ENCODE measurements around the gene SLC4A1.
"Not testable (repeated sequence)": the region's sequence is repeated elsewhere in the genome, so short reads cannot be mapped to it uniquely, and the experiment has no call there.

SLC4A1 gene

GRCh38 chr17:44241106-44241624 is 26.8 kb downstream of the SLC4A1 start:
- ATAC-seq = no peak
- TF ChIP-seq CSDC2 (CRISPR knock-in tag; IDR thresholded peaks at IDR 0.05) = no peak

- ATAC-seq = not testable (repeated sequence)
Measured at GRCh38 chr17:44237886-44238285, 30.0 kb downstream of the SLC4A1 start.

DNA sequence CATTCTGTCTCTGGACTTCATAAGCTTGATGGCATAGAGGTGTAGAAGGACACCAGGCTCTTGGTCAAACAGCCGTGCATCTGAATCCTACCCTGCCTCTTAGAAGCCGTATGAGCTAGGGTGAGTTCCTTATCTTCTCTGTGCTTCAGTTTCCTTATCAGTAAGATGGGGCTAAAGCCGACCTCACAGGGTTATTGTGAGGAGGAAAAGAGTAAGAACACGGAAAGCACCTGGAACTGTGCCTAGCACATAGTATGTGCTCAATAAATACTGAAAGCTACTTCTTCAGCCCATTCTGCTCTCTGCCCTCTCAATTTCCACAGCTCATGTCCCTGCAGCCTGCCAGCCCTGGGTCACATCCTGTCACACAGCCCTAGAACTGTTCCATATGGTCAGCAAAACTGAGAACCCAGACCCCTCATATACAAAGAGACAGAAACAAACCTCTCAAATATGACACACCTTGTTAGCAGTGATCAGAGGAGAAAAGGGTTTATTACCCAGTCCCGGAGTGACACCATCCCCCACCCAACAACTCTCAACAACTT is 31.4 kb downstream of the SLC4A1 start:
- ATAC-seq = no peak
- no peak for TF ChIP-seq PATZ1 (CRISPR knock-in tag; IDR thresholded peaks at IDR 0.05; ENCODE audit: borderline replicate concordance)

DNA sequence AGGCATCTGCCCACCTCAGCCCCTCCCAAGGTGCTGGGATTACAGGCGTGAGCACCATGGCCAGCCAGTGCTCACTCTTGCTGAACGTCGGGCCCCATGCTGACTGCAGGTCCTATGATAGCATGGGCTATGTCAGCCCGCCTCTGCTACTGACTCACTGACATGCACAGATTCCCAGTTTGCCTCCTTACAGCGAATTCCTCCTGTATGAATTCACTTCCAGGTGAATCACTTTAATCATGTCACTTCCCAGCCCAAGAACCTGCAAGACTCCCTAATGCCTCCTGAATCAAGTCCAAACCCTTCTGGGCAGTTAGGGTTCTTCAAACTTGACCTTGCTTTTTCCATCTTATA is 32.4 kb downstream of the SLC4A1 start:
- peak; percentile 62 for ATAC-seq
- no peak for TF ChIP-seq ESRRG (CRISPR knock-in tag; IDR thresholded peaks at IDR 0.05)
- TF ChIP-seq ARNTL (CRISPR knock-in tag; IDR thresholded peaks at IDR 0.05; ENCODE audit: borderline replicate concordance, low read depth) = no peak
- no peak for TF ChIP-seq ZFP3 (CRISPR knock-in tag; IDR thresholded peaks at IDR 0.05)
- TF ChIP-seq OSR1 (CRISPR knock-in tag; IDR thresholded peaks at IDR 0.05) = no peak
- TF ChIP-seq SNAI2 (CRISPR knock-in tag; IDR thresholded peaks at IDR 0.05) = no peak
- no peak for TF ChIP-seq TOX (CRISPR knock-in tag; IDR thresholded peaks at IDR 0.05; ENCODE audit: borderline replicate concordance)
- TF ChIP-seq POU6F1 (CRISPR knock-in tag; IDR thresholded peaks at IDR 0.05; ENCODE audit: borderline replicate concordance, low read depth) = no peak
- no peak for TF ChIP-seq ZFP30 (CRISPR knock-in tag; IDR thresholded peaks at IDR 0.05)
- no peak for TF ChIP-seq CSRNP3 (CRISPR knock-in tag; IDR thresholded peaks at IDR 0.05)
- TF ChIP-seq CREB5 (CRISPR knock-in tag; IDR thresholded peaks at IDR 0.05; ENCODE audit: low read depth) = no peak

DNA sequence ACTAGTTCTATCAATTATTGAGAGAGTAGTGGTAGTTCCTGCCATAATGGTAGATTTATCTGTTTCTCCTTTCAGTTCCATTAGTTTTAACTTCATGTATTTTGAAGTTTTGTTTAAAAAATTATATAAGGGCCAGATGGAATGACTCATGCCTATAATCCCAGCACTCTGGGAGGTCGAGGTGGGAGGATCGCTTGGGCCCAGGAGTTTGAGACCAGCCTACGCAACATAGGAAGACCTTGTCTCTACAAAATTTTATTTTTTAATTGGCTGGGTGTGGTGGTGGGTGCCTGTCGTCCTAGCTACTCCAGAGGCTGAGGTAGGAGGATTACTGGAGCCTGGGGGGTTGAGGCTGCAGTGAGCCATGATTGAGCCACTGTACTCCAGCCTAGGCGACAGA is 34.4 kb downstream of the SLC4A1 start:
- TF ChIP-seq SNAI2 (CRISPR knock-in tag; IDR thresholded peaks at IDR 0.05) = no peak
- no peak for TF ChIP-seq TOX (CRISPR knock-in tag; IDR thresholded peaks at IDR 0.05; ENCODE audit: borderline replicate concordance)
- TF ChIP-seq ESRRG (CRISPR knock-in tag; IDR thresholded peaks at IDR 0.05) = no peak
- TF ChIP-seq TCF4 (CRISPR knock-in tag; IDR thresholded peaks at IDR 0.05; ENCODE audit: borderline replicate concordance) = no peak
- no peak for TF ChIP-seq OSR1 (CRISPR knock-in tag; IDR thresholded peaks at IDR 0.05)
- TF ChIP-seq ZNF565 (CRISPR knock-in tag; conservative IDR thresholded peaks at IDR 0.05; ENCODE audit: low read depth) = no peak
- no peak for TF ChIP-seq CSDC2 (CRISPR knock-in tag; IDR thresholded peaks at IDR 0.05)
- TF ChIP-seq ZNF70 (CRISPR knock-in tag; IDR thresholded peaks at IDR 0.05) = no peak
- no peak for TF ChIP-seq ZFP3 (CRISPR knock-in tag; IDR thresholded peaks at IDR 0.05)
- no peak for TF ChIP-seq BACH2 (CRISPR knock-in tag; IDR thresholded peaks at IDR 0.05; ENCODE audit: borderline replicate concordance)
- no peak for TF ChIP-seq ISL1 (CRISPR knock-in tag; IDR thresholded peaks at IDR 0.05)
- no peak for TF ChIP-seq CSRNP3 (CRISPR knock-in tag; IDR thresholded peaks at IDR 0.05)
- no peak for TF ChIP-seq ZC3H10 (CRISPR knock-in tag; IDR thresholded peaks at IDR 0.05)
- TF ChIP-seq ZFP30 (CRISPR knock-in tag; IDR thresholded peaks at IDR 0.05) = no peak
- no peak for ATAC-seq

All from SK-N-SH treated with all-trans-retinoic acid at 6 μM for 48 hours (cell line).